Activated CD4-positive, alpha-beta T cell treated with anti-CD3 and anti-CD28 coated beads, Interleukin-2, amount 50 U/mL, for 24 hours (primary cell): ENCODE data around the gene BRME1.

ENCODE experiments used
- DNase-seq, 2 donors: peaks; one replicate each; pipeline ENCODE4 v3.0.0-alpha.2; 2020; ENCODE audit warnings: low read depth in 1 of 2, low spot score in 1 of 2

Gene BRME1

DNA sequence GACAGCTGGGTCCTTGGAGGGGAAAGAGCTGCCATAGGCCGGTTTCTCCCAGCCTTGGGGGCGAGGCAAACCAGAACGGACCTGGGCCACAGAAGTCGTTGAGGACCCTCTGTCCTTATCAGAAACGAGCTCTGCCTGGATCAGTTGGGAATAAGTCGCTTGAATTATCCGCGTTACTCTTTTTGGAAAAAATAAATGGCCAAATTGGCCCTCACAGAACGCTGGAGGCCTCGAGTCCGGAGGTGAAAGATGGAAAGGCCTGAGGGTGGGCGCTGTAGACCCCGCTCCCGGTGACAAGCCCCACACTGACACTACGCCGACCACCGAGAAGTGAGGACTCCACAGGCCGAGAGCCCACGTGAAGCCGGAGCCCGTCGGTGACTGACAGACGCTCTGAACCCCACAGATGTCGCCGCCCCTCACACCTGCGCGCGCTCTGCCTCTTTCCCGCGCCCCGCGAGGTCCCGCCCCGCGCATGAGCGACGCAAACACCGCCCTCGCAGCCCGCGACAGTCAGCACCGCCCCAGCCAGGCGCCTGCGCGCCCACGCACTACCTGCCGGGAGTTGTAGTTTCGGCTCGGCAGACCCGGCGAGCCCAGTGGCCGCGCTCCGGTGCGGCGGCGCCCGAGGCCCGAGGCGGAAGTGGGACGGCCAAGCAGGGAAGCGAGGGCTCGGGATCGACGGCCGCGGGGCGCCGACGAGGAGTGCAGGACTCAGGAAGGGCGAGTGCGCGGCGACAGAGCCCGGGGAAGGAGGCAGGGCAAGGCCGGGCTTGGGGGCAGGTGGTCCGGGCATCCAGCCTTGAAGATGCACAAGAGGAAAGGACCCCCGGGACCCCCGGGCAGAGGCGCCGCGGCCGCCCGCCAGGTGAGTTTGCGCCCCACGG is at the start of gene BRME1, which contains the start of gene CC2D1A:
BRME1 (minus strand) TSS at position 484 of the 887 bp plus-strand sequence. CDS start 1,225 bp downstream, outside the sequence.
CC2D1A (plus strand) TSS at position 568 of the 887 bp plus-strand sequence; CDS start at position 809, 241 bp downstream.
- peak; percentile 90 to 93 for DNase-seq

DNA sequence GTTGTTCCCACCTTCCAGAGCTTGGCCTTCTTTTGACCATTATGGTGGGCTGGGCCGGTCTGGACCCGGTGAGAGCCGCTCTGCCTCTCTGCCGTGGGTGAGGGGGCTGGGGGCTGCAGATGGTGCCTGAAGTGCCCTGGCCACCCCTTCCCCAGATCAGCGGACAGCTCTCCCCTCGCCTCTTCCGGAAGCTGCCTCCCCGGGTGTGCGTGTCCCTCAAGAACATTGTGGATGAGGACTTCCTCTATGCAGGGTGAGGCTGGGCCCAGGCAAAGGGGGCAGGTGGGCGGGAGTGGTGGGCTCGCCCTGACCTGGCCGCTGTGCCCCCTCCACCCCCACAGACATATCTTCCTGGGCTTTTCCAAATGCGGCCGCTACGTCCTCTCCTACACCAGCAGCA is 48.3 kb upstream of the BRME1 start:
- DNase-seq = no peak

DNA sequence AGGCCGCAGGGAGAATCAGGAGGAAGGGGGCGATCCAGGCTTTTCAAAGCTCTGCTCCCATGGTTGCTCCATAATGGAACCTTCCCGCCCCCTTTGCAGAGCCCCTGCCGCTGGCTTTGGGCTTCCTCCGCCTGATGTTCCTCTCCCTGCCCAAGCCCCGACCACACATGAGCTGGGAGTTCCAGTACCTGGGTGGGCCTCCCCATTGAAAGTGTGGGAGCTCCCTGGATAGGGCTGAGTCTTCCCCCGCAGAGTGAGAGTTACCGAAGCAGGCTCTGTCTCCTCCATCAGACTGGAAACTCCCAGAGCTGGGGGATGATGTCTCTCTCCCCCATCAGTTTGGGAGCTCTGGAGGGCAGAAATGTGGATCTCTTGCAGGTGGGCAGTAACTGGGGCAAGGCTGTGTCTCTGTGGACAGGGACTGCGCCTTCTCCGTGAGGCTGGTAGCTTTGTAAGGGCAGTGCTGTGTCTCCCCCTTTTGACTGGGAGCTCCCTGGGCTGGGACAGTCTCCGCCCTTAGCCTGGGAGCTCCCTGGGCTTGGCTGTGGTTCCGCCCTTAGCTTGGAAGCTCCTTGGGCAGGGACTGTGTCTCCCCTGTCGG is 47.1 kb upstream of the BRME1 start:
- DNase-seq = no peak

DNA sequence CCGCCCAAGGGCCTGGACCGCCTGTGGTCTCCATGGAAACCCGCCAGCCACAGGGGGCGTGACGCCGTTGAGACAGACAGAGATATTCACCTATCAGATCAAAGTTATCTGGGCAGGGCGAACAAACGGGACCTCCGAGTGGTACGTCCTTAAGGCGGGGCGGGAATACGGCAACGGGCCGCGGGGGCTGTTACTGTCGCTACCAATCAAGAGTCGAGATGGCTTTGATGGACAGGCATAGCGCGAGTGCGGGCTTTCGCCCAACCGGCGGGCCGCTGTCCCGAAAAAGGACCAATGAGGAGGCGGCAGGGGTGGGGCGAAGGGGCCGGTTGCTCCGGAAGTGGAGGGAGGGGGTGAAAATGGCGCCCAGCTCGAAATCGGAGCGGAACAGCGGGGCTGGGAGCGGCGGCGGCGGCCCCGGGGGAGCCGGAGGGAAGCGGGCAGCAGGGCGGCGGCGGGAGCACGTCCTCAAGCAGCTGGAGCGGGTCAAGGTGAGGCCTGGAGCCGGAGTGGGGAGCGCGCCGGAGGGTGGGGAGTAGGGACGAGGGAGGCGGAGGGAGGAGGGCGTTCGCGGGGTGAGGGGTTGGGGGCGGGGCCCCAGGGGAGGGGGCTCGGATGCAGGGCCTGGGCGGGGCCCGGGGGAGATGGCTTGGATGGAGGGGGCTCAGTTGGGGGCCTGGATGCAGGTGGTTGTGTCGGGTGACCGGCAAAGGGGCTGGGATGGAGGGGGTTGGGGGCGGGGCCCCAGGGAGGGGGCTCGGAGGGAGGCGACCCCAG is 46.4 kb upstream of the BRME1 start, which contains the start of gene DCAF15:
DCAF15 (plus strand) TSS at position 356 of the 777 bp plus-strand sequence; CDS start at position 360, 4 bp downstream.
- DNase-seq = peak; percentile 93 to 99

DNA sequence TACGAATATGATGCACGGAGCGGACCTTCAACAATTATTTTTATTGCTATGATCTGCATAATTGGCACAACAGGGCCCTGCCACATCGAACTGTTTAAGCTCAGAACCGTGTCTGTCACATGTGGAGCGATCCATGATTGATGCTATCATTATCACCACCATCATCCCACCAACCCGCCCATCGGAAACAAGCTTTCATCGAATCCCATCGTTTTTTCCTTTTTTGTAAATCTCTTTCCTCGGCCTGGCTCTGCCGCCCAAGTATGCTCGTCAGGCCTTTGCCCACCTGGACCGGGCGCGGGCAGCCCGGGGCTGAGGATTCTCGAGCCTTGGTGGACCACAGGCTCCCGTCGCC is 45.9 kb upstream of the BRME1 start:
- no peak for DNase-seq

DNA sequence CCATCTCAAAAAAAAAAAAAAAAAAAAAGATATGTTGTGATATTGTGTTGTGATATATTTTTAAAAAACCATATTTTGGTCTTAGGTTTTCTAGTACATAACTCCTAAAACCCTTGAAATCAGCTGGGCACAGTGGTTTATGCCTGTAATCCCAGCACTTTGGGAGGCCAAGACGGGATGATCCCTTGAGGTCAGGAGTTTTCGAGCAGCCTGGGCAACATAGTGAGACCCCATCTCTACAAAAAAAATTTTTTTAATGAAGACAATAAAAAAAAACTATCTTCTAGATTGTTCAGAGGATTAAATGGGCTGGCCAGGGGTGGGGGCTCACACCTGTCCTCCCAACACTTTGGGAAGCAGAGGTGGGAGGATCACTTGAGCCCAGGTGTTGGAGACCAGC is 45.1 kb upstream of the BRME1 start:
- DNase-seq = no peak

DNA sequence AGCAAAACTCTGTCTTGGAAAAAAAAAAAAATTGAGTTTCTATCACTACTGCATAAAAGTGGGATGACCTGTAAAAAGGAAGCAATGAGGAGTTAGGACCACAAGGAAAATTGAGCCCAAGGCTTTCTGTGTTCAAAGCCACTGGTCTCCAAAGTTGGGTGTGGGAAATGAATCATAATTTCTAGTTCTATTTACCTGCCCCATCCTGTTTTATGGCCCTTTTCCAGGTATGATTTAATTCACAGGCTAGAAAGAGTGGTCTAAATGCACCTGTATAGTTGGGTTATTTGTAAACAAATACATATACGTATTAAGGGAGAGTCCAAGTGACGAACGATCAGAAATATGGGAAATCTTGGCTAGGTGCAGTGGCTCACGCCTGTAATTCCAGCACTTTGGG is 40.5 kb upstream of the BRME1 start:
- no peak for DNase-seq

DNA sequence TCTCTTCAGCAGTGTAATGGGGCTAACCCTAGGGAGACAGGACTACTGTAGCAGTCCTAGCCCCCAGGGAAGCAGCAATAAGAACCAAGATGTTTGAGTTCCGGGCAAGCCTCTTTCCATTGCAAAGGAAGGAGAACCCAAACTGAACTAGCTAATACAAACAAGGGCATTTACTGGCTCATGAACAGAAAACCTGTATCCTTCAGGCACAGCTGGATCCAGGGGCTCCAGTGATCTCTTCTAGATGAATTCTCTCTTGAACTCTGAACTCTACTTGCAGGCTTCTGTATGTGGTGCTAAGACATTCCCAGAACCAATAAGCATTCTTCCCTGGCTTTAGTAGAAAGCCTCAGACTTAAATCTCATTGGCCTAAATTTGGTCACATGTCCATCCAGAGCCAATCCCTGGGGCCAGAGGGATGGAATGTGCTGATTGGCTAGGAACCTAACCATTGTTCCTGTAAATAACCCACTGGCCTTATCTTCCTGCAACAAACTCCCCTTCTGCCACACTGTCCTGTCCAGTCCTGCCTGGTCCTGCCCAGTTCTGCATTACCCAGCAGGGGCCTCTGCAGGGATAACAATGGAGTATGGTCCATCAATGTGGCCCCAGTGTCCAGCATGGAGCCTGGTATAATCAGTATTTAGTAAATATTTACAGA is 36.2 kb upstream of the BRME1 start:
- DNase-seq = no peak

DNA sequence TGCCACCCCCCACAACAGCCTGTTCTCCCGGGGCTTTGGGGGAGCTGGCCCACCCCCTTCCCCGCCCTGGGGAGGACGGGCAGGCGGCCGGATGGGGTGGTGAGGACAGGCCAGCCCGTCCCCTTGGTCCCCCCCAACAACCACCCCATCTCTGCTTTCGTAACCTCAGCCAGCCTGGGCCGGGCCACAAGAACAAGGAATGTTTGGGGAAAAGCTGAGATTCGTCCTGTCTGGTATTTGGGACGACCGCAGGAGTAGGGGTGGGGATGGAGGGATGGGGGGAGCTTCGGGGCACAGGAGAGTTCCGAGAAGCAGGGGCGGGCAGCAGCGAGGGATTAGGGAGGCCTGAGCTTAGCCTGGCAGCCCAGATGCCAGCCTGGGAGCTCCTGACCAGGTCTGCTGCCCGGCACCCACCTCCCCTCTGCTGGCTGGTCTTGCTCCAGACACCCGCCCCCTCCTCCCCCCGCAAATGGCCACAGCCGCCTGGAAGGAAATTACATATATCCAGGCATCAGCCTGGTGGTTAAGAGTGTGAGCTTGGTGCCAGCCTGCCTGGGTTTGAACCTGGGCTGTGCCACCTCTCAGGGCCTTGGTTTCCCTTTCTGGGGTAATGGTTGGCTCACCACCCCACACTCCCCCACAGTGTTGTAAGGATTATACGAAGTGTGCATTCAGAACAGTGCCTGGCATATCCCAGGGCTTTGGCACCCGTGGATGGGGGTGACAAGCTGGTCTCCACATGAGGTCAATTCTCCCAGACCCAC is 32.6 kb upstream of the BRME1 start, which contains the start of gene PODNL1:
PODNL1 (minus strand) TSS at position 117 of the 764 bp plus-strand sequence. CDS start 236 bp downstream, outside the sequence.
- DNase-seq = no peak

DNA sequence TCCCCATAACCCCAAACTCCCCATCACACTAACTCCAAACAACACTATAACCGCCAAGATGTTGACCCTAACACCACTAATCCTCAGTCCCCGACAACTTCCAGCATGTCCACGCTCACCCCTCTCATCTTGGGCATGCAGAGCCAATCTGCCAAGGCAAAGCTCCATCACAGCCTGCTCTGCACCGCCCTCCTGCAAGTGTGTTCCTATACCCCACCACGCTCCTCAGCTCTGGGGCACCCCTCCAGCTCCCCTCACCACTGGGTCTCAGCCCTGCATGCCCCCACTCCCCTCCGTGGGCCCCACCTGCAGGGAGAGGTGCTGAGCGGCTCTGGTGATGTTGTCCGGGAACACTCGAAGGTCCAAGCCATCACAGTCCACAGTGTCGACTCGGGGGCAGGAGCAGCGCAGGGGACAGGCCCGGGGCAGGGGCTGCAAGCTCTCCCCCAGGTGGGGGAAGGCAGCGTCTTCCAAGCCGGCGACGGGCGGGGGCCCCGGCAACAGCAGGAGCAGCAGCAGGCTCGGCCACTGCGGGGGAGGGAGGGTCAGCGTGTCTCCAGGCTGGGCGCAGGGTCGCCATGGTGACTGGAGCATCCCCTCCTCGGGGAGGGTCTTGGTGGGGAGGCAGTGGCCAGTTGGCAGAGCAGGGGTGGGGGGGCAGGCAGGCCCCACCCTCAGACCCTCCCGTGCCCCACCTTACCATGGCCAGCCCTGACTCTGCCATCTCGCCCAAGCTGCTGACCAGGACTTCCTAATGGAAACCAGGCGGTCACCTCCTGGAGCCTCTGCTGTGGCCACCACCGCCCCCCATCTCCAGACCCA is 31.8 kb upstream of the BRME1 start:
- DNase-seq = no peak

DNA sequence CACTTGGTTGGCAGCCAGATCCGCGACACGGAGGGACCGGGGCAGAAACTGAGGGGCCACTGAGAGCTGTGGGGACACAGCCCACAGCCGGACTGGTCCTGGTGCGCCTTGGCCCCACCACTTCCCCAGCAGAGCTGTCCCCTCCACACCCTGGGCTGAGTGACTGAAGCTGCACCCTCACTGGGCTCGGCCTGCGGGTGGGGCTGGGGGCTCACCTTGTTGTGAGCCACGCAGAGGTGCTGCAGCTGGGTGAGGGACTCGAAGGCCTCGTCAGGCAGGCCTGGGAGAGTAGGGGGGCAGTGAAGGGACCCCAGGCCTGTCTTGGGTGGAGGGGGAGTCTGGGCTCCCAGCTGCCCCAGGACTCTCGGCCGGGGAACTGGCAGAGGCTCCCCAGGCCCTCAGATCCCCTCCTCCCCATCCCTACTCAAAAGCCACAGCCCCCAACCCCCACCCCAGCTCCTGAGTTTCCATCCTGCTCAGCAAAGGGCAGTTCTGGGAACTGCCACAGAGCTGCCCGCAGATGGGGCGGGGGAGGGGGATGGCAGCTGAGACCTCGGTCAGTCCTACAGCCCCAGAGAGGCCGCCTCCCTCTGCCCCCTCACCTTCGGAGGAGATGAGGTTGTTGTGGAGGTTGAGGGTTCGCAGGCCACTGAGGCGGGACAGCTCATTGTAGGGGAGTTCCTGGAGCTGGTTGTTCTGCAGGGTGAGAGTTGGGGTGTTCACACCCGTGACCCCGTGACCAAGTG is 30.0 kb upstream of the BRME1 start:
- DNase-seq = no peak

DNA sequence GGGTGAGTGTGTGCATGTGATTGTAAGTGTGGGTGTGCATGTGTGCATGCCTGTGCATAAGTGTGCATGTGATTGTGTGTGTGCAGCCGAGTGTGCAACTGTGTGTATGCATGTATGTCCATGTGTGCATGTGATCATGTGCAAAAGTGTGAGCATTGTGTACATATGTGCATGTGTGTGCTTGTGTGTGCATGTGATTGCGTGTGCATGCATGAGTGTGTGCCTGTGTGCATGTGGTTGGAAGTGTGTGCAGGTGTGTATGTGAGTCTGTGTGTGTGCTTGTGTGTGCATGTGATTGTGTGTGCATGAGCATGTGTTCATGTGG is 28.8 kb upstream of the BRME1 start:
- no peak for DNase-seq

DNA sequence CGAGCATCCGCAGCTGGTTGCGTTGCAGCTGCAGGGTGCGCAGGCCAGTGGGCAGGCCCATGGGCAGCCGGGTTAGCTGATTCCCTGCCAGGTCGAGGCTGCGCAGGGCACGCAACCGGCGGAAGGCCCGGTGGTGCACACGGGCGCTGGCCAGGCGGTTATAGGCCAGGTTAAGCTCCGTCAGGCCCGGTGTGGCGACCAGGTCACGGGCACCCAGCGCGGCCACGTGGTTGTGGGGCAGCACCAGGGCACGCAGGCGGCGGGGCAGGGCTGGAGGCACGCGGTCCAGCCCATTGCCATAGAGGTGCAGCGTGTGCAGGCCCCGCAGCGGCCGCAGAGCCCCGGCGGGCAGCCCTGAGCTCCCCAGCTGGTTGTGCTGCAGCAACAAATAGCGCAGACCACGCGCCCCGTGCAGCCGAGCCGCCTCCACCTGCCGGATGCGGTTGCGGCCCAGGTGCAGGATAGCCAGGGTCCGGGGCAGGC is 27.0 kb upstream of the BRME1 start:
- no peak for DNase-seq

DNA sequence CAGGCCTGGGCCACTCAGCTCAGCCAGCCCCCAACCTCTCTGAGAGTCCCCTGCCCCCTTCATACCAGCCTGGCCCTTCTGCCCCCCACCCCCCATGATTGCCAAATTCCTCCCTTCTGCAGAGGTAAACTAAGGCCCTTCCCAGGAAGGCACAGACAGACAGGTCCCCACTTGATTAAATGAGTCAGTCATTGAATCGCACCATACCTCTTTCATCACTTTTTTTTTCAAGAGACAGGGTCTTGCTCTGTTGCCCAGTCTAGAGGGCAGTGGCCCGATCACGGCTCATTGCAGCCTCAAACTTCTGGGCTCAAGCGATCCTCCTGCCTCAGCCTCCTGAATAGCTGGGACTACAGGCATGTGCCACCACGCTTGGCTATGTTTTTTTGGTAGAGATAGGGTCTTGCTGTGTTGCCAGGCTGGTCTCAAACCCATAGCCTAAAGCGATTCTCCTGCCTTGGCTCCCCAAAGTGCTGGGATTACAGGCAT is 26.3 kb upstream of the BRME1 start:
- no peak for DNase-seq

DNA sequence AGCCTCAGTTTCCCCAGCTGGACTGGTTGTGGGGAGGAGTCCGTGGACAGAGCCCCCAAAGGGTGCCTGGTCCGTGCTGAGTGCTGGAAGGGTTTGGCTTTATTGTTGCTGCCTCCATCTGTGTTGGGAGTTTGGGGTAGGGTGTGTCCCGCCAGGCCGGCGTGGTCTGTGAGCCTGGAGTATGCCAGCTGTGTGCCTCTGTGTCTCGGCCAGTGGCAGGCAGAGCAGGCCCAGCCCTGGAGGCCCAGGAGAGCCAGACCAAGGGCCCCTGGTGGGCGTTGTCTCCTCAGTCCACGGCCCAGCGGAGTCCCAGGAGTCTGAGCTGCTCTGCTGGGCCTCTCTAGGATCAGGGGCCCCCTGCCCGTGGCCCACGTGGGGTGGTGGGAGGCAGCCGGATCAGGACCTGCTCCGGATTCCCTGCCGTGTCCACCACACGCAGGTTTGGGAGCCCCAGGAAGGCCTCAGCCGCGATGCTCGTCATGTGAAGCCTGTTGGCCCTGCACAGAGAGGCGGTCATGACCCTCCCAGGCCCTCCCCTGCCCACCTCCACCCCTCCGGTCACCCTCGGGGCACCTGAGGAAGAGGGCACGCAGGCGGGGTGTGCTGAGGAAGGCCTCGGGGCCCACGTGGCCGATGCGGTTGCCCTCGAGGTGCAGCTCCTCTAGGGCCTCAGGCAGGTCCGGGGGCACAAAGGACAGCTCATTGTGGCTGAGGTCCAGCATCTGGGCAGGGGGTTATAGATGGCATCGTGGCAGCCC is 25.7 kb upstream of the BRME1 start:
- DNase-seq = no peak

DNA sequence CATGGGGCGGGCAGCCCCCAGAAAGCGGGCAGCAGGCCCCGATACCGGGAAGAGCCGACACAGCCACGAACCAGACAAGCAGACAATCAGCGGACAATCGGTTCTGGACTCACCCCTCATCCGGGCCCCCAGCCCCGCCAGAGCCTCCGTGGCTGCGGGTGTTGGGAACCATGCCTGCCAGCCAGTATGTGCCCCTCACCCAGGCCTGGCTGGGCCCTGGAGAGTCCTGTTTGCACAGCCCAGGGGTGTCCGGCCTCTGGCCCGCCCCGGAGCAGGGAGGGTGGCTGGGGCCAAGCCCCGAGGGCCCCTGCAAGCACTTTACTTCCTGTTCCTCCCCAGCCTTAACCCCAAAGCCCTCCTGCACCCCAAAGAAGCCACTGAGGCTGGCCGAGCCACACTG is 24.5 kb upstream of the BRME1 start:
- no peak for DNase-seq

DNA sequence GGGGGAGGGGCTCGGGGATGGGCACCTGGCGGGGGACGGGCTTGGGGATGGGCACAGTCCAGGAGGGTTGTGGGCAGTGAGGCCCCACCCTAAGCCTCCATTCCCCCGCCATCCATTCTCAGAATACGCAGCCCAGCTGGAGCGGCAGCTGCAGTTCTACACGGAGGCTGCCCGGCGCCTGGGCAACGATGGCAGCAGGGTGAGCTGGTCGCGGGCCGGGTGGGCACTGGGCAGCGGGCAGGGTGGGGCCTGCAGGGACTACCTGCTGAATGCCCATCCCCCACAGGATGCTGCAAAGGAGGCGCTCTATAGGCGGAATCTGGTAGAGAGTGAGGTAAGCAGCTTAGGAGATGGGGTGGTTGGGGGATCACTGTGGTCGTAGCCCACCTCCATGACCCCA is 24.0 kb upstream of the BRME1 start:
- no peak for DNase-seq

DNA sequence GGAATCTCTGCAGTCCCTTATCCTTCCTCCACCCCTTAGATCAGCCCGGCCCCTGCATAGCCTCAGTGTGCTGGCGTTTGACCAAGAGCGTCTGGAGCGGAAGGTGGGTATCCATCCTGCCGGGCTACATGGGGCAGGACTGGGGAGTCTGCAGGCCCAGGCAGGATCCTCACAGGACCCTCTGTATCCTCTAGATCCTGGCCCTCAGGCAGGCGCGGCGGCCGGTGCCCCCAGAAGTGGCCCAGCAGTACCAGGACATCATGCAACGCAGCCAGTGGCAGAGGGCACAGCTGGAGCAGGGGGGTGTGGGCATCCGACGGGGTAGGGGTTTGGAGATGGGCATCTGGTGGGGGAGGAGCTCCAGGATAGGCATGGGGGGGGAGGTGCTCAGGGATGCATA is 23.4 kb upstream of the BRME1 start:
- DNase-seq = no peak
